ENCODE measurements around the gene PLXDC2. TPM values are rescaled to one million over a fixed set of nuclear protein-coding genes. Genes with fewer than 3 reads are reported as not detected.

PLXDC2 gene
- total RNA-seq, 4 donors from 2014 or later = 21.2 to 43.2 (median 32.7) TPM

GRCh38 chr10:19815731-19816410 lies 361 bp upstream of the PLXDC2 start:
- peak overlapping the region; percentile 45 to 86 (median 58) for H3K4me3 ChIP-seq
- TF ChIP-seq POLR2A (IDR thresholded peaks at IDR 0.05) = peak in 1 of 2 donors; percentile 31
- TF ChIP-seq CTCF (IDR thresholded peaks at IDR 0.05) = no peak
- no peaks in the 10 kb centered on the region for H3K27me3 ChIP-seq
- H3K36me3 ChIP-seq = no peaks in the 10 kb centered on the region
- H3K9me3 ChIP-seq = no peaks in the 10 kb centered on the region
- H3K27ac ChIP-seq = peak overlapping the region; percentile 68 to 90 (median 80)
- peak; percentile 19 to 78 (median 71) for DNase-seq
- H3K4me1 ChIP-seq = peaks cover 0 to 10% (median 0%) of the 10 kb centered on the region in 4 donors

GRCh38 chr10:19817231-19817933 lies 1.1 kb downstream of the PLXDC2 start:
- H3K4me3 ChIP-seq = peak overlapping the region; percentile 45 to 86 (median 58)
- DNase-seq = peak in 1 of 3 donors; percentile 64
- no peaks in the 10 kb centered on the region for H3K9me3 ChIP-seq
- no peak for TF ChIP-seq POLR2A (IDR thresholded peaks at IDR 0.05)
- no peak for TF ChIP-seq CTCF (IDR thresholded peaks at IDR 0.05)
- no peaks in the 10 kb centered on the region for H3K27me3 ChIP-seq
- H3K4me1 ChIP-seq = peaks cover 0 to 10% (median 0%) of the 10 kb centered on the region in 4 donors
- H3K27ac ChIP-seq = peak overlapping the region; percentile 52 to 90 (median 80)
- no peaks in the 10 kb centered on the region for H3K36me3 ChIP-seq

- DNase-seq = no peak
- no peaks in the 10 kb centered on the region for H3K36me3 ChIP-seq
- H3K4me3 ChIP-seq = peak overlapping the region in 2 of 4 donors; percentile 71 to 86
- TF ChIP-seq CTCF (IDR thresholded peaks at IDR 0.05) = no peak
- TF ChIP-seq POLR2A (IDR thresholded peaks at IDR 0.05) = no peak
- peak overlapping the region in 1 of 4 donors; percentile 7 for H3K27ac ChIP-seq
- H3K9me3 ChIP-seq = no peaks in the 10 kb centered on the region
- H3K4me1 ChIP-seq = peaks cover 0 to 10% (median 0%) of the 10 kb centered on the region in 4 donors
- H3K27me3 ChIP-seq = no peaks in the 10 kb centered on the region
Observed at GRCh38 chr10:19818876-19819275, 2.6 kb downstream of the PLXDC2 start.

GRCh38 chr10:19819419-19820033 lies 3.3 kb downstream of the PLXDC2 start:
- H3K27ac ChIP-seq = peak overlapping the region in 1 of 4 donors; percentile 7
- no peaks in the 10 kb centered on the region for H3K27me3 ChIP-seq
- peak overlapping the region in 1 of 4 donors; percentile 86 for H3K4me3 ChIP-seq
- TF ChIP-seq POLR2A (IDR thresholded peaks at IDR 0.05) (no peak), CTCF (IDR thresholded peaks at IDR 0.05) (peak in 5 of 6 experiments; percentile 52 to 94 (median 87))
- H3K36me3 ChIP-seq = no peaks in the 10 kb centered on the region
- DNase-seq = peak in 1 of 3 donors; percentile 53
- peaks cover 0 to 8% (median 0%) of the 10 kb centered on the region in 4 donors for H3K4me1 ChIP-seq
- H3K9me3 ChIP-seq = no peaks in the 10 kb centered on the region

- H3K27ac ChIP-seq = peak overlapping the region in 2 of 4 donors; percentile 1 to 15
- H3K4me3 ChIP-seq = no peak overlapping the region
- H3K4me1 ChIP-seq = no peaks in the 10 kb centered on the region
- no peaks in the 10 kb centered on the region for H3K9me3 ChIP-seq
- H3K36me3 ChIP-seq = no peaks in the 10 kb centered on the region
- no peaks in the 10 kb centered on the region for H3K27me3 ChIP-seq
- TF ChIP-seq POLR2A (IDR thresholded peaks at IDR 0.05) (no peak), CTCF (IDR thresholded peaks at IDR 0.05) (no peak)
- no peak for DNase-seq
Observed at GRCh38 chr10:19824381-19825342, 8.4 kb downstream of the PLXDC2 start.

Data from Peyer's patch (tissue), 4 donors.